Activated CD4-positive, alpha-beta T cell treated with anti-CD3 and anti-CD28 coated beads for 36 hours (primary cell): ENCODE results near the gene MATN1. TPM values are rescaled to one million over a fixed set of nuclear protein-coding genes. Genes with fewer than 3 reads are reported as not detected.

ENCODE experiments used
- ATAC-seq: fragments of 200-7000 bp; cut with Tn5 transposase; one replicate; pipeline ENCODE4 v1.10.0; 2021; ENCODE audit warnings: mild to moderate bottlenecking, moderate library complexity
- CTCF ChIA-PET: fragments of 350-600 bp; sonication (Branson Sonifier 250); formaldehyde crosslinking; loops from one replicate; lab custom pipeline; 2021; ENCODE audit warnings: antibody characterized with exemption; lab: Charles Lee
- POLR2A ChIA-PET: fragments of 350-600 bp; sonication (Branson Sonifier 250); formaldehyde crosslinking; loops from one replicate; lab custom pipeline; 2021; ENCODE audit warnings: antibody characterized with exemption, inconsistent platforms; lab: Charles Lee
- DNase-seq: peaks from one replicate; pipeline ENCODE4 v3.0.0-alpha.2; 2020
- H3K27ac Mint-ChIP-seq: one replicate; pipeline ENCODE4 v1.8.0; 2021; ENCODE audit warnings: mixed read lengths
- H3K27me3 Mint-ChIP-seq: one replicate; pipeline ENCODE4 v1.8.0; 2021; ENCODE audit warnings: mixed read lengths
- H3K36me3 Mint-ChIP-seq: one replicate; pipeline ENCODE4 v1.8.0; 2021; ENCODE audit warnings: low read depth, mixed read lengths
- H3K4me1 Mint-ChIP-seq: one replicate; pipeline ENCODE4 v1.8.0; 2021; ENCODE audit warnings: mixed read lengths
- H3K4me3 Mint-ChIP-seq: one replicate; pipeline ENCODE4 v1.8.0; 2021; ENCODE audit warnings: mild to moderate bottlenecking, moderate library complexity, mixed read lengths
- H3K9me3 Mint-ChIP-seq: one replicate; pipeline ENCODE4 v1.8.0; 2021; ENCODE audit warnings: low read depth, mixed read lengths
- intact Hi-C, 2 experiments: fragments of 100-400 bp; cut with DNase I in 1 of 2; cut with micrococcal nuclease in 1 of 2; formaldehyde crosslinking; loops; one replicate each; pipeline versions ENCODE4 v1.14.2 to v1.15.1; 2022 to 2024; cut with DNase I, micrococcal nuclease
- total RNA-seq, 2 experiments: library from RNA; stranded (reverse); gene quantifications; one replicate each; pipeline ENCODE4 v1.2.3, GENCODE V29; 2021

MATN1 gene
- total RNA-seq, 2 experiments from 2014 or later, result 0.32 to 0.43 TPM

DNA sequence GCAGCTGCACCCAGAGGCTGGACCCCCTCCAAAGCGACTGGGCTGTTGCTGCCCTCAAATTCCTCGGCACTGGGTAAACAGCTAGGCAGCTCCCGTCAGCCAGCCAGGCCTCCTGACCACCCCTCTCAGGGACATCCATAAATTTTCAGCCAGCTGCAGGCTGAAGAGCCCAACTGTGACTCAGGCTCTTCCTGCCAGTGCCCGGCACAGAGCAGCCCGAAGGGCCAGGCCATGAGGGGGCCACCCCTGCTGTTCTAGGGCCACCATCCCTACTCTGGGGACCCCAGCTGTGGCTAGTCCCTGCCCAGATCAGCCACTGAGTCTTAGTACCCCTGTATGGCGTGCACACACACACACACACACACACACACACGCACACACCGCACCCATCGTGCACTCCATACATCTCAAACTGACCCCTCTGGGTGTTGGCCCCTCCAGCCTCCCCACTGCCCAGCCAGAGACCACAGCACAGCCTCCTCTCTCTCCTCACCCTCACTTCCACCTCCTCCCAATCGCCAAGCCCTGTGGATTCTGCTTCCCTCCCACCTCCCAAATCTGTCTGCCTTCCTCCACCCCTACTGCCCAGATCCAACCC, 40.4 kb upstream of the MATN1 start:
- no peaks in the 10 kb centered on the region for H3K27me3 Mint-ChIP-seq
- H3K27ac Mint-ChIP-seq, result peak overlapping the region; percentile 48
- no peak overlapping the region for H3K4me3 Mint-ChIP-seq
- ATAC-seq (no peak), DNase-seq (no peak)
- ChIA-PET POLR2A (interaction anchor here (0.6 kb wide), 1 partner anchor 66 kb away, joined by 3 read pairs; no protein-coding TSS in a partner anchor), CTCF (interaction anchor here (3.9 to 12.9 kb wide), 2 partner anchors 17 to 45 kb away, joined by 19 to 158 read pairs; no protein-coding TSS in a partner anchor)
- H3K36me3 Mint-ChIP-seq, result no peaks in the 10 kb centered on the region
- peaks cover 79% of the 10 kb centered on the region for H3K4me1 Mint-ChIP-seq
- no peaks in the 10 kb centered on the region for H3K9me3 Mint-ChIP-seq
- intact Hi-C loops, result no loop called here

DNA sequence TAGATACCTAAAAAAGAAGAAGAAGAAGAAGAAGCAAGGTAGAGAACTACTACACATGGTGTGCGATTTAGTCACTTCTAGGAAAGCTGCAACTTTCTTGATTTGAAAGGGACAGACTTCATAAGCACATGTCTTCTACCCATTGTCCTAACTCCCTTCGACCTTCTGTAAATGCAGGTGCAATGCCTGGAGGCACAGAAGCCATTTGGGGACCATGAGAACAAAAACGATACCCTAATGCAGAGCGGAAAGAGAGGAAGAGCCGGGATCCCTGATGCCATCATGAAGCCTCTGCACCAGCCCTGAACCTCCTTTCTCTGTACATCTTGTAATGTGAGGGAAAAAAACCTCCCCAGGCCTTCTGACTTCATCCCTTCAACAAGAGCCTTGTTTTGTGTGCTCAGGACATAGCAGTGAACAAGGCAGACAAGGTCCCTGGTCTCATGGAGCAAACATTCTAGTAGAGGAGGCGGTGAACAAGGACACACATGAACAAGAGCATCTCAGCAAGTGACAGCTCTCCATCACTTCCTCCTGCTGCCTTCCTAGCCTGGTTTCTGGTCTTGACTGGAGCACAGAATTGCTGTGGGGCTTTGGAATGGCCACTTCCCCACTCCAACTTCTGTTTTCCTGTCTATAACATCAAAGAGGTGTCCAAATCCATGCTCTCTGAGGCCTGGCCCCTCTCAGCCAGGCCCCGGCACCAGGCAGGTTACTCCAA, 39.7 kb upstream of the MATN1 start:
- Mint-ChIP-seq H3K27ac (peak overlapping the region; percentile 81), H3K36me3 (no peaks in the 10 kb centered on the region), H3K4me3 (no peak overlapping the region), H3K27me3 (no peaks in the 10 kb centered on the region), H3K9me3 (no peaks in the 10 kb centered on the region), H3K4me1 (peaks cover 84% of the 10 kb centered on the region)
- ATAC-seq (no peak), DNase-seq (no peak)
- ChIA-PET CTCF (interaction anchor here (0.6 to 12.9 kb wide), 6 partner anchors 18 to 1000 kb away, joined by 3 to 158 read pairs (median 3); no protein-coding TSS in a partner anchor), POLR2A (interaction anchor here (0.6 kb wide), 1 partner anchor 66 kb away, joined by 3 read pairs; no protein-coding TSS in a partner anchor)
- intact Hi-C loops, result no loop called here

DNA sequence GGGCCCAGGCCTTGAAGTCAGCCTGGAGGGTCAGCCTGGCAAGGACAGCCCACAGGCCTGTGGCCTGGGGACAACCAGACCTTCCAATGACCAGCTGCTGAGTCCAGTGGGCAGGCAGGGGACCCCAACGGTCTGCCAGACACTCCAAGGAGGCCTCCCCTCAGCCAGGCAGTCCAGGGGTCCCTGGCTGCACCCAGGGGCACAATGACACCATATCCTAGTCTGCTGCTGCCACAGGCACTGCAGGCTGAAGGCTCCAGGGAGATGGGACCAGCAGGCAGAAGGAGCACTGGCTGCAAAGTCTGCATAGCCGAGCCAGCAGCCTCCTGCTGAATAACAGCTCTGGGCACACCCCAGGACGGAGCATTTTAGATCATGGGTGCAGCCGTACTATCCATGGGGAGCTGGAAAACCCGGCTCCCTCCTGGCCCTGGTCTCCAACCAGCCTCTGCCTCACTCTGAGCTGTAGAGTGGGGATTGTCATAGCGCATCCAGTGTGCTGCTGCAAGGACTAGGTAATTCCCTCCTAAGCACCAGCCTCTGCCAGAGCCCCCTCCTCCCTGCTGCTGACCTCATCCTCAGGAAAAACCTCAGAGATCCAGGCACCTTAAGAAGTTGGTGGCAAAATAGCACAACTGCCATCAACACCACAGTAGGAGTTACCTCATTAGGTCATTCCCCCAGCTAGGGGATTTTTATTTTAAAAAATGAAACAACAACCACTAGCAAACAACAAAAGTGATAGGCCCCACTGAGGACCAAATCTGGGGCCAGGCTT, 39.0 kb upstream of the MATN1 start:
- no peak for DNase-seq
- ChIA-PET CTCF (interaction anchor here (0.6 to 12.9 kb wide), 10 partner anchors 12 to 1001 kb away, joined by 3 to 158 read pairs (median 3); no protein-coding TSS in a partner anchor), POLR2A (interaction anchor here (0.9 kb wide), 1 partner anchor 20 kb away, joined by 4 read pairs; no protein-coding TSS in a partner anchor)
- no peaks in the 10 kb centered on the region for H3K27me3 Mint-ChIP-seq
- no peaks in the 10 kb centered on the region for H3K36me3 Mint-ChIP-seq
- H3K9me3 Mint-ChIP-seq, result no peaks in the 10 kb centered on the region
- intact Hi-C loops, result no loop called here
- no peak overlapping the region for H3K4me3 Mint-ChIP-seq
- no peak for ATAC-seq
- H3K4me1 Mint-ChIP-seq, result peaks cover 84% of the 10 kb centered on the region
- peak overlapping the region; percentile 81 for H3K27ac Mint-ChIP-seq

DNA sequence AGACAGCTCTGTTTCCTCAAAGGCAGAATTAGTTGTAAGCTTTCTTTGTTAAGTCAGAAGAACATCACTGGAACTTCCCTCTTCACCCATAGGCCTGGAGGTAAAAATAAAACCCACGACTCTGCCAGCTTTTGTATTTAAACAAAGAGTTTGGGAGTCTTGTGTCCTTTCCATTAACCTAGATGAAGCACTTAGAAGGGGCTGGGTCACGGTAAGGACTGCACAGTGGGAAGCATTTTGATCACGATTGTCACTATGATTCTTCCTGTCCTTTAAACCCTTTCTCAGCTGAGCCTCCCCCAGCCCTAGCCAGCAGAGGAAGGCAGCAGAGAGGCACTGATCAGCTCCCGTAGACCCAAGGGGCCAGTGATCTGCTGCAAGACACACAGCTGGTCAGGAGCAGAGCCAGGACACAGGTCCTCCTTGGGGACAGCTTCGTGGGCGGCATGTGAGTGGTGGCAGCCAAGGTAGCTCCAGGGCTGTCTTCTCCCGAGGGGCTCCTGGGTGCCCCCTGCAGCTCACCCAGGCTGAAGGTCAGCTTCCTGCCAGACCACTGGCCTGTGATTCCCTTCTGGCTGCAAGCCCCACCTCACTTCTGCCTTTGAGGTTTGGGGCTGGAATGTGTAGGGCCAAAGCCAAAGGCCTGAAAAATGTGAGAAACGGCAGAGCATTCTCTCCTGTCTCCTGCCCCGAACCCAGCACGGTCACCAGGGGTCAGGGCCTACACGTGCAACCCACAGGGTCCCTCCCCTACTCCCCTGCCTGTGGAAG, 38.2 kb upstream of the MATN1 start:
- H3K4me3 Mint-ChIP-seq, result no peak overlapping the region
- CTCF ChIA-PET, result interaction anchor here (0.7 to 12.9 kb wide), 13 partner anchors 8 to 677 kb away, joined by 3 to 158 read pairs (median 5); partner anchors contain the start of gene MATN1
- peaks cover 79% of the 10 kb centered on the region for H3K4me1 Mint-ChIP-seq
- H3K9me3 Mint-ChIP-seq, result no peaks in the 10 kb centered on the region
- intact Hi-C loops, result no loop called here
- no peaks in the 10 kb centered on the region for H3K27me3 Mint-ChIP-seq
- POLR2A ChIA-PET, result interaction anchor here (0.9 to 1.2 kb wide), 3 partner anchors 11 to 19 kb away, joined by 3 to 5 read pairs (median 4); no protein-coding TSS in a partner anchor
- DNase-seq (peak; percentile 32), ATAC-seq (no peak)
- peak overlapping the region; percentile 76 for H3K27ac Mint-ChIP-seq
- H3K36me3 Mint-ChIP-seq, result no peaks in the 10 kb centered on the region

DNA sequence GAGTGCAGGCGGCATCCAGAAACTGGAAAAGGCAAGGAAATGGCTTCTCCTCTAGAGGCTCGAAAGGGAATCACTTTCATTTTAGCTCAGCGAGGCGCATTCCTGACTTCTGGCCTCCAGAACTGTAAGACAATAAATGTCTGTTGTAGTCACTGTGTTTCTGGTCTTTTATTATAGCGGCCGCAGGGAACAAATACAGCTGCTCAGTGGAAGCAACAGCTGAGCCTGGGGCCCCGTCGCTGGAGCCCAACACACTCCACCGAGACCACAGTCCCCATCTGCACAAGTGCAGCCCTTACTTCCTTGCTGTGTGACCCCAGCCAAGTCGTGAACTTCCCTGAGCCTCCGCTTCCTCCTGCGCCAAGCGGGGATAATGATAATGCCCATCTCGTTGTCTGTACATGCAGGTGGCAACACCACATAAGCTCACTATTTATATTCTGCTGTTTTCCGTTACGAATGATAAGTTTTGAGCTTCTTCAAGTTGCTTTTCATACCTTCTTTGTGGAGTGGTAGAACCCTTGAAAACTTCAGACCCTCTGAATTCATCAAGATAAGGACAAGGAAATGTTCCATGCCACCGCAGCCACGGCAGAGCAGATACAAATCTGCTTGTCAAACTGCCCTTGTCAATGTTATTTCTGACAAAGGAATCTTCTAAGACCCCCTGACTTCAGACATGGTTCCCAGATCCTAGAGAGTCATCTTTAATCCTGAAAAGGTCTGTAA, 37.4 kb upstream of the MATN1 start:
- Mint-ChIP-seq H3K36me3 (peaks cover 2% of the 10 kb centered on the region), H3K27ac (peak overlapping the region; percentile 76), H3K9me3 (no peaks in the 10 kb centered on the region), H3K27me3 (no peaks in the 10 kb centered on the region), H3K4me3 (peak overlapping the region; percentile 44), H3K4me1 (peaks cover 75% of the 10 kb centered on the region)
- intact Hi-C loops, result no loop called here
- no peak for DNase-seq
- CTCF ChIA-PET, result interaction anchor here (0.7 to 12.9 kb wide), 12 partner anchors 9 to 676 kb away, joined by 3 to 158 read pairs (median 6); partner anchors contain the start of gene MATN1
- POLR2A ChIA-PET, result interaction anchor here (0.9 to 1.2 kb wide), 3 partner anchors 10 to 18 kb away, joined by 3 to 5 read pairs (median 4); no protein-coding TSS in a partner anchor
- ATAC-seq, result no peak

DNA sequence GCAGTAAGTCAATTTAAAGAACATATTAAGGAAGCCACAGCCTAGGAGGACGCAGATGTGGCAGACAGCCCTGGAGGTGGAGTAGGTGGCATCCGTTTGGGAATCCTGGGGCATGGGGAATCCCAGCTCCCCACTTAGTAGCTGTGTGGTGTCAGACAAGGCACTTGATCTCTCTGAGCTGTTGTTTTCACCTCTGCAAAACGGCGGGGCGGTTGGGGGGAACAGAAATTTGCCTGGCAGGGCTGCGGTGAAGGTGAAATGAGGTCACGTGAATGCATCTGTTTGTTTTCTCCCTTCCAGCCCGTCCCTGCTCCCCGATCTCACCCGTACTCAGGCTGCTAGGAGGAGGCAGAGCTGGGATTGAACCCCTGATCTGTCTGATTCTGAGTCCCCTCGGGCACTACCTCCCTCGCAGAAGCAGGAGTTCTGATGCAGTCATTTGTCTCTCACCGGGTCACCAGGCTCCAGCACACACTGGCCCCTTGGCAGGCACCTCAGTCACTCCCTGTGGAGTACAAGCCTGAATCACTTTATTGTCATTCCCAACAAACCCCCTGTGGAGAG, 36.4 kb upstream of the MATN1 start:
- H3K9me3 Mint-ChIP-seq, result no peaks in the 10 kb centered on the region
- intact Hi-C loops, result loop anchor here (10.0 kb wide), 2 partner anchors 305 to 1175 kb away; partner anchors contain the start of genes PTP4A2 (in 1 of the 2) and PUM1 (in 1 of the 2)
- peaks cover 75% of the 10 kb centered on the region for H3K4me1 Mint-ChIP-seq
- no peaks in the 10 kb centered on the region for H3K27me3 Mint-ChIP-seq
- ChIA-PET POLR2A (no interaction called here), CTCF (interaction anchor here (1.4 to 12.9 kb wide), 6 partner anchors 10 to 41 kb away, joined by 5 to 158 read pairs (median 14); partner anchors contain the start of gene MATN1)
- peak; percentile 8 for ATAC-seq
- peak; percentile 80 for DNase-seq
- peaks cover 12% of the 10 kb centered on the region for H3K36me3 Mint-ChIP-seq
- peak overlapping the region; percentile 76 for H3K27ac Mint-ChIP-seq
- H3K4me3 Mint-ChIP-seq, result peak overlapping the region; percentile 44

DNA sequence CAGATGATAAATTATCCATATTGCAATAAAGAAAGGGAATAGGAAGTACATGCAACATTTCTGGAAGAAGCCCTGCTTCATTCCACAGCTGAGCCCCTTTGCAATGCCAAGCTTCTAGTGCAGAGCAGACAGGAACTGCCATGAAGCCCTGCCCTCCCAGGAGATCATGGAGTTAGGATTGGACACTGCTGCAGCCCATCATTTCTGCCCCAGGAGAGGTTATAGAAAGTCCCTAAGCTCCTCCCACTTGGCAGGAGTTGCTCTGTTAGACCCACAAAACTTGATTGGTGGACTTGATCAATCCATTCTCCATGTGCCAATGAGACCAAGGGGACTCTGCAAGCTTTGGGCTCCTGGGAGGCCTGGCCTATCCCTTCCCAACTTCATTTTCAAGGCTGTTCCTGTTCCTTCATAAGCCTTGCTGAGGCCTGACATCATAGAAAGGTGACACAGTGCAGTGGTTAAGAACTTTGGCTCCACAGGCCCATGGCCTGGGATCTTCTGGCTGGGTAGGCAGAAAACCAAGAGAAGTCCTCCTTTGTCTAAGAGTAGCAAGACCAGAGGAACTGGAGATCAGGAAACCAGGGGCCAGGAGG, 35.5 kb upstream of the MATN1 start:
- Mint-ChIP-seq H3K36me3 (peaks cover 15% of the 10 kb centered on the region), H3K9me3 (no peaks in the 10 kb centered on the region), H3K4me1 (peaks cover 80% of the 10 kb centered on the region), H3K27me3 (no peaks in the 10 kb centered on the region), H3K27ac (peak overlapping the region; percentile 99), H3K4me3 (peak overlapping the region; percentile 92)
- peak; percentile 68 for DNase-seq
- ATAC-seq, result peak; percentile 42
- ChIA-PET POLR2A (interaction anchor here (0.9 to 2.5 kb wide), 4 partner anchors 9 to 40 kb away, joined by 3 to 15 read pairs (median 5); no protein-coding TSS in a partner anchor), CTCF (interaction anchor here (0.8 to 12.9 kb wide), 7 partner anchors 10 to 151 kb away, joined by 4 to 158 read pairs (median 12); no protein-coding TSS in a partner anchor)
- intact Hi-C loops, result loop anchor here (10.0 kb wide), 2 partner anchors 306 to 1176 kb away; partner anchors contain the start of genes PTP4A2 (in 1 of the 2) and PUM1 (in 1 of the 2)

DNA sequence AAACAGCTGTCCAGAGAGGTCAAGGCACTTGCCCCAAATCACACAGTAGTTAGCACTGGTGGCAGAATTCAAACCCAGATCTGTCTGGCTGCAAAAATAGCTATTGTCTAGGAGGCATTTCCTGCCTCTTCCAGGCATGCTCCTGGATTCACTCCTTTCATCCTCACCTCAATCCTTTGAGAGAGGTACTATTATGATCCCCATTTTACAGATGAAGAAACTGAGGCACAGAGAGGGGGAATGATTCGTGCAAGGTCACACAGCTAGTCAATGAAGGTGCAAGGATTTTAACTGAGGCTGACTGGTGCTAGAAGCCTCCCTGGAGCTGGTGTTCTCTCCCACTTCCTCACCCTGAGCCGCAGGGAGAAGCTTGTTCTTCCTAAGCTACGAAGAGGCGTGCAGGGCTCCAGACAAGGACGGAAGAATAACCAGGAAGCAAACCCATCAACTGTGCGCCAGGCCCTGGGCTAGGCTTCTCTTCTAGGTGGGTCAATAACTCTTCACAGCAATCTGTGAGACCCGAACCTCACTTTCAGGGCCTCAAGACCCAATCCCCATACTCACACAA, 34.8 kb upstream of the MATN1 start:
- Mint-ChIP-seq H3K36me3 (peaks cover 22% of the 10 kb centered on the region), H3K9me3 (no peaks in the 10 kb centered on the region), H3K27ac (peak overlapping the region; percentile 99), H3K27me3 (no peaks in the 10 kb centered on the region), H3K4me3 (peak overlapping the region; percentile 92), H3K4me1 (peaks cover 82% of the 10 kb centered on the region)
- no peak for ATAC-seq
- CTCF ChIA-PET, result interaction anchor here (0.6 to 12.9 kb wide), 11 partner anchors 10 to 792 kb away, joined by 3 to 158 read pairs (median 4); no protein-coding TSS in a partner anchor
- intact Hi-C loops, result loop anchor here (10.0 kb wide), 2 partner anchors 307 to 1177 kb away; partner anchors contain the start of genes PTP4A2 (in 1 of the 2) and PUM1 (in 1 of the 2)
- DNase-seq, result no peak
- POLR2A ChIA-PET, result interaction anchor here (0.9 to 2.5 kb wide), 4 partner anchors 9 to 40 kb away, joined by 3 to 15 read pairs (median 5); no protein-coding TSS in a partner anchor
